ENCODE results near the gene PDE6C.

The PDE6C gene

GRCh38 chr10:93612311-93612710 lies at the start of gene PDE6C:
Gene PDE6C (plus strand): TSS chr10:93612537. CDS start chr10:93612726, 189 bp downstream.
- DNase-seq = no peak

- DNase-seq = no peak
These were observed 46.9 kb upstream of the PDE6C start for GRCh38 chr10:93565446-93565845.

DNA sequence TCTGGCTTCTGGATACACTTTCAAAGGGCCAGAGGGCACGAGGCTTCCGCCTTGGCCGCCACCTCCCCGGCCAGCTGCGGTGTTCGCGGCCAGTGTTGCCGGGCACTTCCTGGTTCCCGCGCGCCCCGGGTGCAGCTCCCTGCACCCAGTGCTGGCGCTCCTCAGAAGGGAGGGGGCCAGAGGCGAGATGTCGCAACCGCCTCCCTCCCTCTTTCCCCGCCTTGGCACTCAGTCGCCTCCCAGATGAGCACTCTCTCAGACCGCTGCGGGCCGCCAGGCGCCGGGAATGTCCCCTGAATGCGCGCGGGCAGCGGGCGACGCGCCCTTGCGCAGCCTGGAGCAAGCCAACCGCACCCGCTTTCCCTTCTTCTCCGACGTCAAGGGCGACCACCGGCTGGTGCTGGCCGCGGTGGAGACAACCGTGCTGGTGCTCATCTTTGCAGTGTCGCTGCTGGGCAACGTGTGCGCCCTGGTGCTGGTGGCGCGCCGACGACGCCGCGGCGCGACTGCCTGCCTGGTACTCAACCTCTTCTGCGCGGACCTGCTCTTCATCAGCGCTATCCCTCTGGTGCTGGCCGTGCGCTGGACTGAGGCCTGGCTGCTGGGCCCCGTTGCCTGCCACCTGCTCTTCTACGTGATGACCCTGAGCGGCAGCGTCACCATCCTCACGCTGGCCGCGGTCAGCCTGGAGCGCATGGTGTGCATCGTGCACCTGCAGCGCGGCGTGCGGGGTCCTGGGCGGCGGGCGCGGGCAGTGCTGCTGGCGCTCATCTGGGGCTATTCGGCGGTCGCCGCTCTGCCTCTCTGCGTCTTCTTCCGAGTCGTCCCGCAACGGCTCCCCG lies 45.7 kb upstream of the PDE6C start, which contains the start of gene FFAR4:
Gene FFAR4 (plus strand): TSS at position 231 of the 842 bp plus-strand sequence. CDS start 56 bp downstream, at position 287.
- DNase-seq = no peak

DNA sequence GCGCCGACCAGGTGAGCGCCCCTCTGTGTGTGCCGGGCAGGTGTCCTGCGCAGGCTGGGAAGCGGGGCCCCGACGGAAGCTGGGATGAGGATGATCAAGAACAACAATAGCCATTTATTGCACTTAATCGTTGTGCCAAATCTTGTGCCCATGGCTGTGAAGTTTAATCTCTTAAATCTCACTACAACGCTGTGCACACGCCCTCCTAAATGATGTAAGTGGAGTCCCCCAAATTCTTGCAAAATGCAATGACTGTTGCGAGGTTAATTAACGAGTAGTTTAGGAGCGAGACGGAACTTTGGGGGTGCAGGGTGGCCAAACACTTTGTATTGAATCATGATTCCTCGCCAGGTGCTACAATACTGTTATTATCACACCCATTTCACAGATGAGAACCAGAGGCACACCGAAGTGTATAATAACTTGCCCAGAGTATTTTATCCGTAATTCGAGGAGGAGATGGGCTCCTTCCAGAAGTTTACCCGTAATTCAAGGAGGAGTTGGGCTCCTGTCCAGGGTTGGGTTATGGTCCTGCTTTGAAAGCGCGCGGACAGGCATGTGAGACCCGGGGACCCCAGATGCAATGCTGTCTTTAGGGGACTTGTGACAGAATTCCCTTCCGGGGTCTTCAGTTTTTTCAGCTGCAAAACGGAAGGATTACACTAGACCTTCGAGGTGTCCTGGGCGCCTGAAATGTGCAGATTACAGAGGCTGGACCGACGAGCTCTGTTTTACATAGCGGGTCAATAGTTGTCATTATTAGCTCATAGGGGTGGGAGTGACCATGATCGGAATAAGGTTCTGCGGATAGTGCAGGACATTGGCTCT lies 44.8 kb upstream of the PDE6C start:
- DNase-seq = no peak

GRCh38 chr10:93568105-93568390 lies 44.3 kb upstream of the PDE6C start:
- no peak for DNase-seq

GRCh38 chr10:93570383-93570782 lies 42.0 kb upstream of the PDE6C start:
- DNase-seq = no peak

DNA sequence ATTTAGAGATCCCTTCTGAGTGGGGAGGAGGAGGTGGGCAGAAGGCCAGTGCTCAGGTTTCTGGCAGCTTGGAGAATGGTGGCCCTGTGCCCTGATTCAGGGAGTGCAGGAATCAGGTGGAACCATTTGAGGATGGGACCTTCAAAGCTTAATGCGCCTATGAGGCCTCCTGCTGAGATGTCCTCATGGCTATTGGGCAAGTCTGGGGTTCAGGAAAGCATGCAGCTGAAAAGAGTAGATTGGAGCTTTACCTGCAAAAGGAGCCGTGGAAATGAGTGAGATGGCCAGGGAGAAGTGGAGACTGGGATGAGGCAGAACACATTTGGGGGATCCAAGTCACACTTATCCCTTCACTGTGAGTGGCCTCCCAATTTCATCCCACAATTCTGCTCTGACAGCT lies 39.7 kb upstream of the PDE6C start:
- DNase-seq = no peak

- no peak for DNase-seq
These were observed 39.1 kb upstream of the PDE6C start for GRCh38 chr10:93573051-93573909.

DNA sequence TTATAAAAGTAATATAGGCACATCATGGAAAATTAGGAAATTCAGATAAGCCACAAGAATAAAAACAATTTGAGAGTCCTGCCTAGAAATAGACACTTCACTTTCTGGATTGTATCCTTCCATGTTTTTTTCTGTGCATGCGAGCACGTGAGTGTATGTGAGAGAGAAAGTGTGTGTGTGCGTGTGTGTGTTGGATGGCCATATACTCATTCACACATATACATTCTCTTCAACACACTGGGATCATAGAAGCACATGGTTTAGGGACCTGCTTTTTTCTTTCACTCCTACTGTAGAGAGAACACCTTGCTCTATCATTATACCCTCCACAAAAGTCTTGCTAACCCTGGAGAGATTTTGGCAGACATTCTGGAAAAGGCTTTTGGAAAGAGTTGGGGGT lies 38.4 kb upstream of the PDE6C start:
- DNase-seq = no peak

DNA sequence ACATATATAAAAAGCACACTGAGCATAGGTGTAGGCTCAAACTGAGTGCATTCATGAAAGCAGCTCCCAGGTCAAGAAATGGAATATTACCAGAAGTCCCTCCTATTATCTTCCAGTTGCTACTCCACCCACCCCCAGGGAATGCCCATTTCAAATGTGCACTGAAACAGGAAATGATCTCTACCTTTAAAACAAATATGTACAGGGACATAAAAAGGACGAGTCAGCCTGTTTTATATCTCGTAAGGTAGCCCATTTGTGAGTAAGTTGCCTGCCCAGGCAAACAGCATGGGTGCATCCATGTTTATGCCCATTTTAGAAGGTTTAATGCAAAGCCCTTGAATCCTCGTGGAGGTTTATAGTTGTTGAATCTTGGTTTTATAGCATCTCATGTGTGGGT lies 35.4 kb upstream of the PDE6C start:
- DNase-seq = no peak

DNA sequence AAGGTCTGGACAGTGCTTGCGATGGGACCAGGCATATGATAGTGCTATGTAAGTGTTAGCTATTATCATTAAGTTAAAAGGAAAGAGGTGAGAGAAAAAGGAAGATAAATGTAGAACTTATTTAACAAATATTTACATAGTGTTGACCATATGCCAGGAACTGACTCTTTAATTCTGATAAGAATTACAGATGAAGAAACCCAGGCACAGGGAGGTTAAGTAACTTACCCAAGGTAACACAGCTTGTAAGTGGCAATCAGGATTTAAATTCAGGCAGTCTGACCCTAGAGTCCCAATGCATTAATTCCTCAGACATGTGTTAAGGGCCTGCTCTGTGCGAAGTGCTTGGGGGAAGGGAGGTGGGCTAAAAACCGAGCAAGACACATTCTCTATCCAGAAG lies 34.8 kb upstream of the PDE6C start:
- DNase-seq = no peak

DNA sequence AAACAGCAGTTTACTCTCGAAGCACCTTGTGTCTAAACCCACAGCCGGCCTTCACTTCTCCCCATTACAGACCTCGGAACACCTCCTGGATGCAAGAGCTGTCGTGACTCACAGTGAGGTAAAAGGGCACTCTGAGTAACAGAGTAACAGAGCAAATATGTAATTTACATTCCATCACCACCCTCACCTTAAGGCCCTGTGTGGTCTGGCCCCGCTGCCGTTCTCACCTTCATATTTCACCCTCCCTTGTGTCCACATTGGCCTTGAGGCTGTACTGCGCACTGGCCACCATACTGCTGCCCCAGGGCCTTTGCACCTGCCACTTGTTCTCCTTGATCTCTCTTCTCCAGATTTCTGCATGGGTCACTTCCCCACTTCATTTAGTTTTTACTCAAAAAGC lies 33.2 kb upstream of the PDE6C start:
- no peak for DNase-seq

- no peak for DNase-seq
These were observed 32.2 kb upstream of the PDE6C start for GRCh38 chr10:93579985-93580711.

GRCh38 chr10:93580828-93581227 lies 31.5 kb upstream of the PDE6C start:
- DNase-seq = no peak

GRCh38 chr10:93584445-93584844 lies 27.9 kb upstream of the PDE6C start:
- DNase-seq = no peak

- DNase-seq = no peak
These were observed 22.4 kb upstream of the PDE6C start for GRCh38 chr10:93589648-93590562.

- no peak for DNase-seq
These were observed 21.7 kb upstream of the PDE6C start for GRCh38 chr10:93590638-93591037.

DNA sequence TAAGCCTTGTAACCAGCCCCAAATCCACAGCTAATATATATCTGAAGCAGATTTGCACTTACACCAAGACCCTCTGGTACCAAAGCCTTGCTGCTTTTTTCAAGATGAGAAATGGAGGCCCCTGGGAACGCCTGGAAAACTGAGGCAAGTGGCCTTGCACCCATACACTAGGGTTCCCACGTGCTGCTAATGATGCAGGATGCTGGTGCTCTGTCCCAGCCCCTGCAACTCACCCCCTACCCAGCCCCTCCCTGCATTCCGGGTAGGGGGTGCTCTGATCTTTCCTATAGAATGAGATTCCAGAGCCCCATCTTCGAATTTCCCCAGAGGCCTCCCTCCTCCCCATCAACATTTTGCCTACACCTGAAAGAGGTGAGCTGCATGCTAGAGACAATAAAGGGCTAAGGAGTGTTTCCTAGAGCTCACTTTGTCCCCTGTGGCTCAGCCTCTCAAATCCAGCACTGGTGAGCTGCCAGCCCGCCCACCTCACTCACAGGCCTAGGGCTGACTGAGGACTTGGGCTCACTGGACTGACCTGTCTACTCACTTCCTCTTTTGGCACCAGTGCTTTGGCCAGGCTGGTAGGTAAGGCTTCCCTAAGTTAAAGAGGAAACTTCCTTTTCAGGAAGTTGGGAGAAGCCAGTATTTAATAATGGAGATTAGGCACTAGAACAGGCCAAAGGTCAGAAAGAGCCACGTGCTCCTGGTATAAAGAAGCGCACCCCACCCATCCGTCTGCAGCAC lies 21.1 kb upstream of the PDE6C start:
- DNase-seq = no peak

DNA sequence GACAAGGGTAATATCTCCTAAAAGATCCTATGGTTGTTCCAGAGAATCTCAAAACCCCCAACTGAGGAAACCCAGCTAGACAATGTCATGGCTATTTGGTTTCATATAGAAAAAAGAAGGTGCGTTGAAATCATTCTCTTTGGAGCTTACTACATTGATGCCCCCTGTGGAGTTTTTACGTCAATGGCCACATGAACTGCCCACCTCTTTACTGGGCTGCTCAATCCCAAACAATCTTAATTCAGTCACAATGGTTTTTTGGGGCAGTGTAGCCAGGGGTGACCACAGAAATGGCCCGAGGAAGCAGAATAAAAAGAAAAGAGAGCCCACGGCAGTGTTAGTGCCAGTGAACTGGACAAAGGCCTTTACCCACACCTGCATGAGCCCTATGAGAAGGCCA lies 19.1 kb upstream of the PDE6C start:
- DNase-seq = no peak

- DNase-seq = no peak
These were observed 18.6 kb upstream of the PDE6C start for GRCh38 chr10:93593749-93594148.

DNA sequence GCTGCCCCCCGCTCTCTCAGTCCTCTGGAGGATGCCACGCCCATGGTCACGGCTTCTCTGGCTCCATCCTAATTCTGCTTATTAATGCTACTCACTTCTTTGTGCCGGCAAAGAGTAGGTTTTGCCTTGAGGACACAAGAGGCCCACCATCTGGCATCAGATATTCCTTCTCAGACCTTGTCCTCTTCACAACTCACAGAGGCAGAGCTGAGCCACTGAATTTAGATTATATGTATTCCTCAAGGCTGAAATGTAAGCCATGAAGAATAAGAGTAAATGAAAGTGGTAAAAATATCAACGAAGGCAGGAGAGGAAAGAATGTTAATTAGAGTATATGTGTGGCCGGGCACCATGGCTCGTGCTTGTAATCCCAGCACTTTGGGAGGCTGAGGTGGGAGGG lies 17.8 kb upstream of the PDE6C start:
- no peak for DNase-seq
